ENCODE results near the gene SLC22A31. TPM values are rescaled to one million over a fixed set of nuclear protein-coding genes. Genes with fewer than 3 reads are reported as not detected.

The SLC22A31 gene
- total and polyA plus RNA-seq, 2 donors (not counting 1 experiment from before 2014, with no cell fraction given), result 0.17 to 0.24 TPM

DNA sequence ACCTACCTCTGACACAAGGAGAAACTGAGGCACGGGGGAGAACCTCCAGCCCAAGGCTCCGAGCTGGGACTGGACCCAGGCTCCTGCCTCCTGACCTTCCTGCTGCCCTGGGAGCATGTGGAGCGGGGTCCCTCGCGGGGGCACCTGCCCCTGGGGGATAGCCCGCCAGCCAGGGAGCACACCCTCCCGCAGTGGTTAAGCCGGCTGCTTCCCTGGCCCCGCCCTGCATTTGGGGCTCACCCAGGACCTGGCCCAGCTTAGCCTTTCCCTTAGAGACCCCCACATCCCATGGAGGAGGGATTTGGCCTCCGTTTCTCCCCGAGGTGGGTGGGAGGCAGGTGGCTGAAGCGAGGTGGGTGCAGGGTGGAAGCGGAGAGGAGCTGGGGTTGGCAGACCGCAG is 30.6 kb downstream of the SLC22A31 start:
- H3K4me2 ChIP-seq (ENCODE audit: extremely low read depth, insufficient read depth, low read length), result no peak overlapping the region
- no peaks in the 10 kb centered on the region for H3K27me3 ChIP-seq (ENCODE audit: control insufficient read depth, insufficient read depth, low read length)
- H3K4me3 ChIP-seq (replicated peaks in 1 of 4; ENCODE audit: control extremely low read depth in 1 of 4, insufficient read depth in 1 of 4, low read depth in 3 of 4, low read length in 4 of 4), result no peak overlapping the region
- H3K9me3 ChIP-seq (ENCODE audit: control insufficient read depth, insufficient read depth, low read depth, low read length), result no peaks in the 10 kb centered on the region
- no peak overlapping the region for H3K27ac ChIP-seq (ENCODE audit: insufficient read depth, low read length)
- no peaks in the 10 kb centered on the region for H3K79me2 ChIP-seq (ENCODE audit: control insufficient read depth, insufficient read depth, low read length)
- DNase-seq (ENCODE audit: low read depth in 2 of 2), result no peak
- no peak overlapping the region for H3K9ac ChIP-seq (ENCODE audit: insufficient read depth, low read length)
- no peaks in the 10 kb centered on the region for H4K20me1 ChIP-seq (ENCODE audit: control insufficient read depth, extremely low read depth, insufficient read depth, low read length)
- H3K36me3 ChIP-seq (ENCODE audit: control insufficient read depth, insufficient read depth, low read length), result no peaks in the 10 kb centered on the region
- H2AFZ ChIP-seq (ENCODE audit: low read length), result no peak overlapping the region
- TF ChIP-seq, protein P1, sequence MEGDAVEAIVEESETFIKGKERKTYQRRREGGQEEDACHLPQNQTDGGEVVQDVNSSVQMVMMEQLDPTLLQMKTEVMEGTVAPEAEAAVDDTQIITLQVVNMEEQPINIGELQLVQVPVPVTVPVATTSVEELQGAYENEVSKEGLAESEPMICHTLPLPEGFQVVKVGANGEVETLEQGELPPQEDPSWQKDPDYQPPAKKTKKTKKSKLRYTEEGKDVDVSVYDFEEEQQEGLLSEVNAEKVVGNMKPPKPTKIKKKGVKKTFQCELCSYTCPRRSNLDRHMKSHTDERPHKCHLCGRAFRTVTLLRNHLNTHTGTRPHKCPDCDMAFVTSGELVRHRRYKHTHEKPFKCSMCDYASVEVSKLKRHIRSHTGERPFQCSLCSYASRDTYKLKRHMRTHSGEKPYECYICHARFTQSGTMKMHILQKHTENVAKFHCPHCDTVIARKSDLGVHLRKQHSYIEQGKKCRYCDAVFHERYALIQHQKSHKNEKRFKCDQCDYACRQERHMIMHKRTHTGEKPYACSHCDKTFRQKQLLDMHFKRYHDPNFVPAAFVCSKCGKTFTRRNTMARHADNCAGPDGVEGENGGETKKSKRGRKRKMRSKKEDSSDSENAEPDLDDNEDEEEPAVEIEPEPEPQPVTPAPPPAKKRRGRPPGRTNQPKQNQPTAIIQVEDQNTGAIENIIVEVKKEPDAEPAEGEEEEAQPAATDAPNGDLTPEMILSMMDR (conservative IDR thresholded peaks at IDR 0.05 in 1 of 2, IDR thresholded peaks at IDR 0.05 in 1 of 2; ENCODE audit: low read depth in 1 of 2, low read length in 2 of 2), result no peak
- no peak for TF ChIP-seq EZH2 (IDR thresholded peaks at IDR 0.05; ENCODE audit: low read length, missing control alignments)
- peaks cover 7% of the 10 kb centered on the region for H3K4me1 ChIP-seq (ENCODE audit: control insufficient read depth, extremely low read depth, insufficient read depth, low read length)

DNA sequence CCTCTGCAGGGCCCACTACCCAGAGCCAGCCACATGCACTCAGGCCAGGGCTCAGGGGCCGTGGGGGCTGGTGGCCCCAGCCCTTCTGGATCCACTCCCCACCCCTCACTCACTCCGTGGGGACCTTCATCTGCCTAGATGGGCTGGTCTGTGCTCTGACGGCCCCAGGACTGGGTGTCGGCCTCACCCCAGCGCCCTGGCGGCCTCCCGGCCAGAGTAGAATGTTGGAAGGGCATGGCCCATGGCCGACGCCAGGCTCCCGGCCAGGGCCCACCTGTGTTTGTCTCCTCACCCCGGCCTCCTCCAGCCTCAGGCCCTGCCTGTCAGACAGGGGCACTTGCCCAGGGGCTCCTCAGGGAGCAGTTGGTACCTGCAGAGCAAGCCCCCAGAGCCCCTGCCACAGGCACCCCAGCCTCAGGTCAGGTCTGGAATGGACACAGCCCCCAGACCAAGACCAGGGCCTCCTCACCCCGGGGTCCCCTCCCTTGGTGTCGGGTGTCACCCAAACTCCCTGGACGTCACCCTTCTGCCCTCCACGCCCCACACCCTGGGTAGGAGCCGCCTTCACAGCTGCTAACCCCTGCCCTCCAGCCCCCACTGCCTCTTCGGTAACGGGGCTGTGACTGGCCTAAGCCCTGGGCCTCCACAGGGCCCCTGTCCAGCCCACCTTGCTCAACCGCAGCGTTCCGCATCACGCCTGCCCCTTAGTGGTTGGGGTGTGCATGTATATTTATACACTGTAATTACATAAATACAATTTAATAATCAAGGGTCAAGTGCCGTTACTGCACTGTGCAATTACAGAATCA is 31.8 kb downstream of the SLC22A31 start:
- Histone ChIP-seq H4K20me1 (ENCODE audit: control insufficient read depth, extremely low read depth, insufficient read depth, low read length) (no peaks in the 10 kb centered on the region), H3K9ac (ENCODE audit: insufficient read depth, low read length) (no peak overlapping the region), H3K4me1 (ENCODE audit: control insufficient read depth, extremely low read depth, insufficient read depth, low read length) (peaks cover 7% of the 10 kb centered on the region), H3K4me3 (replicated peaks in 1 of 4; ENCODE audit: control extremely low read depth in 1 of 4, insufficient read depth in 1 of 4, low read depth in 3 of 4, low read length in 4 of 4) (no peak overlapping the region), H3K36me3 (ENCODE audit: control insufficient read depth, insufficient read depth, low read length) (no peaks in the 10 kb centered on the region), H3K4me2 (ENCODE audit: extremely low read depth, insufficient read depth, low read length) (no peak overlapping the region), H3K9me3 (ENCODE audit: control insufficient read depth, insufficient read depth, low read depth, low read length) (no peaks in the 10 kb centered on the region), H3K27me3 (ENCODE audit: control insufficient read depth, insufficient read depth, low read length) (no peaks in the 10 kb centered on the region), H3K27ac (ENCODE audit: insufficient read depth, low read length) (no peak overlapping the region), H3K79me2 (ENCODE audit: control insufficient read depth, insufficient read depth, low read length) (no peaks in the 10 kb centered on the region), H2AFZ (ENCODE audit: low read length) (no peak overlapping the region)
- TF ChIP-seq EZH2 (IDR thresholded peaks at IDR 0.05; ENCODE audit: low read length, missing control alignments), result no peak
- TF ChIP-seq, protein P1 (conservative IDR thresholded peaks at IDR 0.05 in 1 of 2, IDR thresholded peaks at IDR 0.05 in 1 of 2; ENCODE audit: low read depth in 1 of 2, low read length in 2 of 2), result peak in 1 of 2 donors; percentile 7
- DNase-seq (ENCODE audit: low read depth in 2 of 2), result no peak

DNA sequence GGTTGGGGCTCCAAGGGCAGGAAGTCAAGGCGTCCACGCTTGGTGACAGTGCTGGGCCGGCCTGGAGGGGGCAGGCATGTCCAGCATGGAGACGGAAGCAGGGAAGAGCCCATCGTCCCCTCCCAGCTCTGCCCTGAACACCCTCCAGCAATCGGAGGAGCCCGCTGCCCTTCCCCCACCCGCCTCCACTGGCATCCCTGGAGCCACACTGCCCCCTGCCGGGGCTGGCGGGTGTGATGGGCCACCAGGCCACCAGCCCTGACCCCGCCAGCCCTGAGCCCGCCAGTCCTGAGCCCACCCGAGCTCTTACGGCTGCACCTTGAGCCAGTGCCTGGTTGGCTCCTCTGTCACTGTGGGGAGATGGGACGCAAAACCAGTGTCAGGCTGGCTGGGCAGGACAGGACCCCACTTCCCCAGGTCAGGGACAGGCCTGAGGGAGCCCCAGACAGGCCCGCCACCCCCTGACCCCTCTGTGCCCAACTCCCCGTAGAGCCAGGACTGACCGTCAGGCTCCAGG is 32.9 kb downstream of the SLC22A31 start:
- Histone ChIP-seq H3K27me3 (ENCODE audit: control insufficient read depth, insufficient read depth, low read length) (no peaks in the 10 kb centered on the region), H3K27ac (ENCODE audit: insufficient read depth, low read length) (no peak overlapping the region), H3K9me3 (ENCODE audit: control insufficient read depth, insufficient read depth, low read depth, low read length) (no peaks in the 10 kb centered on the region), H3K4me3 (replicated peaks in 1 of 4; ENCODE audit: control extremely low read depth in 1 of 4, insufficient read depth in 1 of 4, low read depth in 3 of 4, low read length in 4 of 4) (no peak overlapping the region), H3K9ac (ENCODE audit: insufficient read depth, low read length) (peak overlapping the region; percentile 37), H3K36me3 (ENCODE audit: control insufficient read depth, insufficient read depth, low read length) (no peaks in the 10 kb centered on the region), H4K20me1 (ENCODE audit: control insufficient read depth, extremely low read depth, insufficient read depth, low read length) (no peaks in the 10 kb centered on the region), H3K4me2 (ENCODE audit: extremely low read depth, insufficient read depth, low read length) (peak overlapping the region; percentile 32), H3K4me1 (ENCODE audit: control insufficient read depth, extremely low read depth, insufficient read depth, low read length) (peaks cover 7% of the 10 kb centered on the region), H3K79me2 (ENCODE audit: control insufficient read depth, insufficient read depth, low read length) (no peaks in the 10 kb centered on the region), H2AFZ (ENCODE audit: low read length) (peak overlapping the region; percentile 44)
- no peak for TF ChIP-seq EZH2 (IDR thresholded peaks at IDR 0.05; ENCODE audit: low read length, missing control alignments)
- TF ChIP-seq, protein P1 (conservative IDR thresholded peaks at IDR 0.05 in 1 of 2, IDR thresholded peaks at IDR 0.05 in 1 of 2; ENCODE audit: low read depth in 1 of 2, low read length in 2 of 2), result peak; percentile 74 to 84
- peak; percentile 55 to 78 for DNase-seq (ENCODE audit: low read depth in 2 of 2)

All from fibroblast of lung (primary cell).